ENCODE data around the gene PDZRN3. TPM values are rescaled to one million over a fixed set of nuclear protein-coding genes. Genes with fewer than 3 reads are reported as not detected.
"Not testable (repeated sequence)": the region's sequence is repeated elsewhere in the genome, so short reads cannot be mapped to it uniquely, and the experiment has no call there.

PDZRN3 gene
- total and polyA plus RNA-seq, 5 donors from 2014 or later: not detected

DNA sequence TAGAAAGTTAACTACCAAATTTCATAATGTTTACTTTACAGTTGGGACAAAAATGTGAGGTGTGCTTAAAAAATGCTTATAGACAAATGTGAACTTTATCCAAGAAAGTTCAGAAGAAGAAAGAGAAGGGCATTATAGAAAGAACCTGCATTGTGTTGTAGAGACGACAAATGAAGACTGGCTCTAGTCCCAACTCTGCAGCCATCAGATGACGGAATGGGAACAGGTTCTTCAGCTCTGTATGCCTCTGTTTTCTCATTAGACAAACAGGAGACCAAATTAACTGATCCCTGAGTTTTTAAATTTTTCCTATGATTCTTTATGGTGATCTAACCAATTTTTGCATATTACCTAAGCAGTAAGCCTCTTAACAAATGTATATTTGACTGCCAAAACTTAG is 49.2 kb downstream of the PDZRN3 start:
- no peak for DNase-seq
- H3K27ac Mint-ChIP-seq: no peak overlapping the region

DNA sequence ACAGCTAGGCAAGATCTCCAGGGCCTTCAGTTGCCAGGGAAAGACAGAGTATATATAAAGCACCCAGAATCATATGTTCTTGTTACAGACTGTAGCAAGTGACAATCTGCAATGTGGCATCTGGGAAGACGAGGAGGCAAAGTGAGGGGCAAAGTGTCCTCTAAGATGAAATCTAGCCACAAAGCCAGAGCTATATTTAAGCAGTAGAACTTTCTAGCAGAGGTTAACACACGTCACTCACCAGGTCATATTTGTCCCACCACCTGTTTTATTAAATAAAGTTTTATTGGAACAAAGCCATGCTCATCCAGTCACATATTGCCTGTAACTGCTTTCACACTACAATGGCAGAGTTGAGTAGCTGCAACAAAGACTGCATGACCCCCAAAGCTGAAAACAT is 51.5 kb downstream of the PDZRN3 start:
- no peak overlapping the region for H3K4me3 Mint-ChIP-seq
- H3K36me3 ChIP-seq (ENCODE audit: control insufficient read depth, insufficient read depth, low read length): no peaks in the 10 kb centered on the region
- H3K4me3 ChIP-seq (ENCODE audit: low read depth, low read length): no peak overlapping the region
- peaks cover 0 to 4% (median 0%) of the 10 kb centered on the region in 7 donors for H3K9me3 Mint-ChIP-seq
- no peak for ATAC-seq (ENCODE audit: low read depth in 2 of 2)
- H3K9me3 ChIP-seq (ENCODE audit: control insufficient read depth in 2 of 2, low read length in 2 of 2): no peaks in the 10 kb centered on the region
- H3K27me3 ChIP-seq (ENCODE audit: control insufficient read depth, insufficient read depth, low read length): peaks cover 7% of the 10 kb centered on the region
- no peaks in the 10 kb centered on the region for H3K4me1 ChIP-seq (ENCODE audit: control insufficient read depth, insufficient read depth, low read length, poor library complexity, severe bottlenecking)
- DNase-seq: no peak
- no peaks in the 10 kb centered on the region for H3K36me3 Mint-ChIP-seq
- H3K27me3 Mint-ChIP-seq: peaks cover 7% of the 10 kb centered on the region
- H3K27ac Mint-ChIP-seq: no peak overlapping the region
- H3K4me1 Mint-ChIP-seq: no peaks in the 10 kb centered on the region
- H3K27ac ChIP-seq (ENCODE audit: insufficient read depth, low read length, poor library complexity, severe bottlenecking): no peak overlapping the region

More for the DNA sequence above, 49.2 kb downstream of the PDZRN3 start:
- Mint-ChIP-seq H3K4me1 (no peaks in the 10 kb centered on the region), H3K36me3 (no peaks in the 10 kb centered on the region), H3K27me3 (peaks cover 7% of the 10 kb centered on the region), H3K4me3 (no peak overlapping the region), H3K9me3 (peaks cover 0 to 4% (median 0%) of the 10 kb centered on the region in 7 donors)
- no peak for ATAC-seq (ENCODE audit: low read depth in 2 of 2)
- H3K4me1 ChIP-seq (ENCODE audit: control insufficient read depth, insufficient read depth, low read length, poor library complexity, severe bottlenecking): no peaks in the 10 kb centered on the region
- peaks cover 7% of the 10 kb centered on the region for H3K27me3 ChIP-seq (ENCODE audit: control insufficient read depth, insufficient read depth, low read length)
- no peak overlapping the region for H3K27ac ChIP-seq (ENCODE audit: insufficient read depth, low read length, poor library complexity, severe bottlenecking)
- H3K4me3 ChIP-seq (ENCODE audit: low read depth, low read length): no peak overlapping the region
- no peaks in the 10 kb centered on the region for H3K36me3 ChIP-seq (ENCODE audit: control insufficient read depth, insufficient read depth, low read length)
- H3K9me3 ChIP-seq (ENCODE audit: control insufficient read depth in 2 of 2, low read length in 2 of 2): no peaks in the 10 kb centered on the region

DNA sequence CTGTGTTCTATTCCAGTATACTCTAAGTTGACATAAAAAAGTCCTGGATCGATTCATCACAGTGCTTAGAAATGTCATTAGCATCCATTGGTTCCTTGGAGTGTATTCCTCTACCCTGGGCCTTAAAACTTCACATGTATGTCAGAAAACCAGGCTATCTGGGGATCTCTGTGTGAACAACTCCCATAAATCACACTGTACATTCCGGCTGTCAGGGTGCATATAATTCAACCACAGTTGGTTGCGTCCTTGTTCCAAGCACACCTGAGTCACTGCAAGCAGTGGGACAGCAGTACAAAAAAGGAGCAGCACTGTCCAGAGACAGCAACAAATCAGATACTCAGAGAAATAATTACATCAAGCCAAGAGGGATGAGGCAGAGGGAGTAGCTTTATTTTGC is 52.4 kb downstream of the PDZRN3 start:
- no peaks in the 10 kb centered on the region for H3K4me1 ChIP-seq (ENCODE audit: control insufficient read depth, insufficient read depth, low read length, poor library complexity, severe bottlenecking)
- H3K27me3 ChIP-seq (ENCODE audit: control insufficient read depth, insufficient read depth, low read length): peaks cover 7% of the 10 kb centered on the region
- H3K27ac ChIP-seq (ENCODE audit: insufficient read depth, low read length, poor library complexity, severe bottlenecking): no peak overlapping the region
- no peaks in the 10 kb centered on the region for H3K9me3 ChIP-seq (ENCODE audit: control insufficient read depth in 2 of 2, low read length in 2 of 2)
- Mint-ChIP-seq H3K9me3 (peaks cover 0 to 4% (median 0%) of the 10 kb centered on the region in 7 donors), H3K36me3 (no peaks in the 10 kb centered on the region), H3K27ac (no peak overlapping the region), H3K27me3 (peaks cover 7% of the 10 kb centered on the region), H3K4me1 (no peaks in the 10 kb centered on the region), H3K4me3 (no peak overlapping the region)
- no peak overlapping the region for H3K4me3 ChIP-seq (ENCODE audit: low read depth, low read length)
- ATAC-seq (ENCODE audit: low read depth in 2 of 2) (no peak), DNase-seq (no peak)
- no peaks in the 10 kb centered on the region for H3K36me3 ChIP-seq (ENCODE audit: control insufficient read depth, insufficient read depth, low read length)

DNA sequence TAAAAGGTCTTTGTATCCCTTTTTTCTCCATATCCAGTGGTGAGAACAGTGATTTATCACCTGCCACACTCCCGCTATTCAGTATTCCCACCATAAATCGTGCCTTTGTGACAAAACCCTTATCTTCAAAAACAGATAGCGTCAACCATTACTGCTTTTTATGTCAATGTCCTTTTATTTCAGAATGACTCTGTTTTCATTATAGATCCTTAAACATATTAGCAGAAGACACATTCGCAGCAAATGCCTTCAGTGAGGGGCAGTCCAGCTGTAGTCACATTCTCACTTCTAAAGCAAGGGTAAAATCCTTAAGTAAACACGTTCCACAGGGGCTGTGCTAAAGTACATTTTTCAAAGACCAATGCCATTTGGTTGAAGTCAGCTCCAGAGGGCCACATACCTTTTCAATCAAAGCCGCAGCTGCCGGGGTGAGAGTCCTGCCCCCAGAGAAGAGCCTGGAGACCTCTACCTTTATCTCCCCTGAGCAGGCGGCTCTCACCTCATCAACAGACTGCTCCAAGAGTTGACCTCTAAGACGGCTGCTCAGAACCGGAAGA is 53.4 kb downstream of the PDZRN3 start:
- H3K9me3 Mint-ChIP-seq: peaks cover 0 to 4% (median 0%) of the 10 kb centered on the region in 7 donors
- peaks cover 7% of the 10 kb centered on the region for H3K27me3 ChIP-seq (ENCODE audit: control insufficient read depth, insufficient read depth, low read length)
- no peaks in the 10 kb centered on the region for H3K36me3 Mint-ChIP-seq
- no peak overlapping the region for H3K4me3 Mint-ChIP-seq
- ATAC-seq (ENCODE audit: low read depth in 2 of 2) (no peak), DNase-seq (no peak)
- H3K4me1 ChIP-seq (ENCODE audit: control insufficient read depth, insufficient read depth, low read length, poor library complexity, severe bottlenecking): no peaks in the 10 kb centered on the region
- H3K4me1 Mint-ChIP-seq: no peaks in the 10 kb centered on the region
- H3K27me3 Mint-ChIP-seq: peaks cover 7% of the 10 kb centered on the region
- H3K27ac Mint-ChIP-seq: no peak overlapping the region
- H3K9me3 ChIP-seq (ENCODE audit: control insufficient read depth in 2 of 2, low read length in 2 of 2): no peaks in the 10 kb centered on the region
- H3K27ac ChIP-seq (ENCODE audit: insufficient read depth, low read length, poor library complexity, severe bottlenecking): no peak overlapping the region
- H3K4me3 ChIP-seq (ENCODE audit: low read depth, low read length): no peak overlapping the region
- no peaks in the 10 kb centered on the region for H3K36me3 ChIP-seq (ENCODE audit: control insufficient read depth, insufficient read depth, low read length)

DNA sequence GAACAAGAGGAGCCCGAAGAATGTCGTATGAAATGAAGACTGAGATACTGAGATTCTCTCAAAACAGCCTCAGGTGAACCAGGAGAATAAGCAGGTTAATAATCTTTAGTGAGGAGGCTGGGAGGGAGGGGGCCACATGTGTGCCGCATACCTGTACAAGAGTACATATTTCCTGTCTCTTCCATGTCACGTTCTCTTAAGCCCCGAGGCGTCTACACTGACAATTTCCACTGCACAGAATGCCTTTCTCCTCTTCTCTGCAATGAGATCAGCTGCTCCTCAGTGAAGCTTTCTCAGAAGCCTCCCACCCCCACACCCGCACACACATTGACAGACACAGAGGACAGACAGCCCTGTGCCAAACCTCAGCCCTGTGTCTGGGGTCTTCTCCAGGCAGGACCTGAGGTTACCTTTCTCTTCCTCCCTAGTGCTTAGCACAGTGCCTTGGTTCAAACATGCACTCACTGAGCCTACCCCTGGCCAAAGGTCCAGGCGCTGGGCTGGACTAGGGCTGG is 55.4 kb downstream of the PDZRN3 start:
- no peaks in the 10 kb centered on the region for H3K4me1 ChIP-seq (ENCODE audit: control insufficient read depth, insufficient read depth, low read length, poor library complexity, severe bottlenecking)
- Mint-ChIP-seq H3K27ac (no peak overlapping the region), H3K4me1 (no peaks in the 10 kb centered on the region), H3K4me3 (no peak overlapping the region), H3K27me3 (peaks cover 7% of the 10 kb centered on the region), H3K9me3 (peaks cover 0 to 4% (median 0%) of the 10 kb centered on the region in 7 donors), H3K36me3 (no peaks in the 10 kb centered on the region)
- DNase-seq: no peak
- H3K9me3 ChIP-seq (ENCODE audit: control insufficient read depth in 2 of 2, low read length in 2 of 2): no peaks in the 10 kb centered on the region
- no peaks in the 10 kb centered on the region for H3K36me3 ChIP-seq (ENCODE audit: control insufficient read depth, insufficient read depth, low read length)
- no peak overlapping the region for H3K4me3 ChIP-seq (ENCODE audit: low read depth, low read length)
- peaks cover 7% of the 10 kb centered on the region for H3K27me3 ChIP-seq (ENCODE audit: control insufficient read depth, insufficient read depth, low read length)
- ATAC-seq (ENCODE audit: low read depth in 2 of 2): no peak
- no peak overlapping the region for H3K27ac ChIP-seq (ENCODE audit: insufficient read depth, low read length, poor library complexity, severe bottlenecking)

DNA sequence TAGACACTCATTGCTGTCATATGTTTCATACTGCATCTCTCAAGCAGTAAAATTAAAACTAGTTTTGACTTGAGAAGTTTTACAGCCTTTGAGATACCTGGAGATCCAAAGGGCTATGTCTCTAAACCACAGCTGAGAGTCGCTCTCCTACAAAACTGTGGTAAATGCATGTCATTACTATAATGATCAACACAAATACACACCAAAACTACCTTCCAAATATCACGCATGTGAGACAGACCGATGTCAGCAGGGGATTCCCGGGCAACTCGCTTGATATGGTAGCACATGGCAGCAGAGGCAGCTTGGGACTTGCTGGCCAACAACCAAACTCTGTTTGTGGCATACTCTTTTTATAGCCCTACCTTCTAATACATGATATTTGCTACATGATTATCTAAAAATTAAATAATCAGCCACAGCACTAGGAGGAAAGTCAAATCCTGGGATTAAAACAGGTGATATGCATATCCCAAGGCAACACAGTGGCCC is 56.3 kb downstream of the PDZRN3 start:
- ATAC-seq (ENCODE audit: low read depth in 2 of 2) (no peak), DNase-seq (no peak)
- Histone ChIP-seq H3K27ac (ENCODE audit: insufficient read depth, low read length, poor library complexity, severe bottlenecking) (no peak overlapping the region), H3K9me3 (ENCODE audit: control insufficient read depth in 2 of 2, low read length in 2 of 2) (no peaks in the 10 kb centered on the region), H3K27me3 (ENCODE audit: control insufficient read depth, insufficient read depth, low read length) (peaks cover 7% of the 10 kb centered on the region), H3K4me3 (ENCODE audit: low read depth, low read length) (no peak overlapping the region), H3K36me3 (ENCODE audit: control insufficient read depth, insufficient read depth, low read length) (no peaks in the 10 kb centered on the region), H3K4me1 (ENCODE audit: control insufficient read depth, insufficient read depth, low read length, poor library complexity, severe bottlenecking) (no peaks in the 10 kb centered on the region)
- Mint-ChIP-seq H3K27me3 (peaks cover 7% of the 10 kb centered on the region), H3K27ac (no peak overlapping the region), H3K36me3 (no peaks in the 10 kb centered on the region), H3K9me3 (peaks cover 0 to 4% (median 0%) of the 10 kb centered on the region in 7 donors), H3K4me1 (no peaks in the 10 kb centered on the region), H3K4me3 (no peak overlapping the region)

DNA sequence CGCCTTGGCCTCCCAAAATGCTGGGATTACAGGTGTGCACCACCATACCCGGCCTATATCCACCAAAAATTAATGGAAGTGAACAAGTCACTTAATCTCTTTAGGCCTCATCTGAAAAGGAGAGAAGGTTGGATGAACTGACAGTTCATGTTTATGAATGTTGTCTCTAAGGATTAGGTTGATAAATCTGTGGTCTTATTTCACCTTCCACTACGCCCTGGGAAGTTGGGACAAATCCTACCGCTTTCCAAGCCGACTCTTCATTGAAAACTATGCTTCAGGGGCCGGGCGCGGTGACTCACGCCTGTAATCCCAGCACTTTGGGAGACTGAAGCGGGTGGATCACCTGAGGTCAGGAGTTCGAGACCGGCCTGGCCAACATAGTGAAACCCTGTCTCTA is 59.4 kb downstream of the PDZRN3 start:
- ATAC-seq (ENCODE audit: low read depth in 2 of 2); H3K27me3 Mint-ChIP-seq; H3K27ac ChIP-seq (ENCODE audit: insufficient read depth, low read length, poor library complexity, severe bottlenecking); H3K9me3 ChIP-seq (ENCODE audit: control insufficient read depth in 2 of 2, low read length in 2 of 2); H3K36me3 ChIP-seq (ENCODE audit: control insufficient read depth, insufficient read depth, low read length); H3K4me1 ChIP-seq (ENCODE audit: control insufficient read depth, insufficient read depth, low read length, poor library complexity, severe bottlenecking); H3K36me3 Mint-ChIP-seq; H3K4me1 Mint-ChIP-seq; H3K4me3 Mint-ChIP-seq; DNase-seq; H3K27ac Mint-ChIP-seq; H3K27me3 ChIP-seq (ENCODE audit: control insufficient read depth, insufficient read depth, low read length); H3K4me3 ChIP-seq (ENCODE audit: low read depth, low read length); H3K9me3 Mint-ChIP-seq: not testable (repeated sequence)

DNA sequence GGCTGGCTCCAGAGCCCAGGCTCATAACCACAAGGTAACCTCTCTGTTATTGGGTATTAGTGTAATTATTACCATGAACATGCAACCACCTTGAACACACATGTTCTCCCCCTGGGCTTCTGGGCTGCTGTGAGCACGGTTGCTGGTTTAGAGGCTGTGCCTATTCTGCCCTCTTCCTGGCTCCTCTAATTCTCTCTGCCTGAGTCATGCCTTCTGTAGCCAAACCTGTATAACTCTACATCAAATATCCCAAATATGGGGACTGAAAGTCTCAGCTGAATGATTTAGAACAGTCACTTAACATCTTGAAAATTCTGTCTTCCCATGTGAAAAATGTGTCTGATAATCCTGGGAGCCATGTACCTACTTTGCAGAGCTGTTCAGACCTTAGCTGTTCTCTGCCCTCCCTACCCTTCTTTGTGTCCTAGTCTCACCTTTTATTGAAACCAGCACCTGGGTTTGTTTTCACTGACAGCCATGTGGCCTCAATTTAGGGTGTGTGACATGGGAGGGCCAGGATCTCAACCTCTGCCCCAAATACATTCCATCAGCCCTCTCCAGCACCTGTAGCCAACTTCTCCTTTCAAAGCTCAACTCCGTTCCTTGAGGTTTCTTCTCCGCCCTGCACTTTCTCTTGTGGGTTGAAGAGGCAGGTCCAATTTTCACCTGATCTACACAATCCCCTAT is 60.7 kb downstream of the PDZRN3 start:
- Histone ChIP-seq H3K27ac (ENCODE audit: insufficient read depth, low read length, poor library complexity, severe bottlenecking) (no peak overlapping the region), H3K4me1 (ENCODE audit: control insufficient read depth, insufficient read depth, low read length, poor library complexity, severe bottlenecking) (no peaks in the 10 kb centered on the region), H3K9me3 (ENCODE audit: control insufficient read depth in 2 of 2, low read length in 2 of 2) (no peaks in the 10 kb centered on the region), H3K27me3 (ENCODE audit: control insufficient read depth, insufficient read depth, low read length) (no peaks in the 10 kb centered on the region), H3K4me3 (ENCODE audit: low read depth, low read length) (no peak overlapping the region), H3K36me3 (ENCODE audit: control insufficient read depth, insufficient read depth, low read length) (no peaks in the 10 kb centered on the region)
- DNase-seq (no peak), ATAC-seq (ENCODE audit: low read depth in 2 of 2) (no peak)
- no peaks in the 10 kb centered on the region for H3K36me3 Mint-ChIP-seq
- H3K27ac Mint-ChIP-seq: no peak overlapping the region
- H3K27me3 Mint-ChIP-seq: no peaks in the 10 kb centered on the region
- no peaks in the 10 kb centered on the region for H3K9me3 Mint-ChIP-seq
- H3K4me1 Mint-ChIP-seq: no peaks in the 10 kb centered on the region
- H3K4me3 Mint-ChIP-seq: no peak overlapping the region
